ENCODE data around the gene IZUMO2.

The IZUMO2 gene

DNA sequence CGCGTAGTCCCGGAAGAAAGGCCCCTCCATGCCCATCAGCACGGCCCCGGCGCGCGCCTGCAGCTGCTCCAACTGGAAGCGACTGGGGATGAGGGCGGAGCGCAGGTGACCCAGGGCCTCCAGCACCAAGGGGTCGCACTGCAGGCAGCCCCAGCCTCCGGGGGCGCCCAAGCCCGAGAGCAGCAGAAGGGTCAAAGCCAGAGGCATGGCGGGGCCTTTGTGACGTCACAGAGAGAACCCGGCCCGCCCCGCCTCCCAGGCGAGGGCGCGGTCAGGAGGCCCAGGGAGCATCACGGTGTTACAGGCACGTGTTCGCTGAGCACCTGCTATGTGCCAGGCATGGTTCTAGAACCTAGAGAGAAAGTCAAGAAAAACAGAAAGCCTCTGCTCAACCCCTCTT, at the start of gene IZUMO2:
TSS of gene IZUMO2 (minus strand) at position 294 of the 400 bp plus-strand sequence. CDS start at position 207, 87 bp downstream.
- DNase-seq, result no peak

DNA sequence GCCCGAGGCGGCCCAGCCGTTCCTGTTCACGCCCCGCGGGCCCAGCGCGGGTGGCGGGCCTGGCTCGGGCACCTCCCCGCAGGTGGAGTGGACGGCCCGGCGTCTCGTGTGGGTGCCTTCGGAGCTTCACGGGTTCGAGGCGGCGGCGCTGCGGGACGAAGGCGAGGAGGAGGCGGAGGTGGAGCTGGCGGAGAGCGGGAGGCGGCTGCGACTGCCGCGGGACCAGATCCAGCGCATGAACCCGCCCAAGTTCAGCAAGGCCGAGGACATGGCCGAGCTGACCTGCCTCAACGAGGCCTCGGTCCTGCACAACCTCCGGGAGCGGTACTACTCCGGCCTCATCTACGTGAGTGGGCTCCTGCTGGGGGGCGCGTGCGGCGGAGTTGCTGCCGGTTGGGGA, 47.3 kb upstream of the IZUMO2 start:
- DNase-seq, result no peak

DNA sequence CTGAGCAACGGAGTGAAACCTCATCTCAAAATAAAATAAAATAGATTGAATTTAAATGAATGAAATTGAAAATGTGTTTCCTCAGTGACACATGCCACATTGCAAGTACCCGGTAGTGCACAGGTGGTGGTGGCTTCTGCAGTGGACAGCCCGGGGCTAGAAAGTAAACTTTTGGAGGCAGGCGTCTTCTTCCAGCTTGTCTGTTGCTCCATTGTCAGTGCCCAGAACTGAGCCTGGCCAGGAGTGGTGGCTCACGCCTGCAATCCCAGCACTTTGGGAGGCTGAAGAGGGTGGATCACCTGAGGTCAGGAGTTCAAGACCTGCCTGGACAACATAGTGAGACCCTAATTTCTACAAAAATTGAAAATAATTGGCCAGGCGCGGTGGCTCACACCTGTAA, 46.0 kb upstream of the IZUMO2 start:
- no peak for DNase-seq

DNA sequence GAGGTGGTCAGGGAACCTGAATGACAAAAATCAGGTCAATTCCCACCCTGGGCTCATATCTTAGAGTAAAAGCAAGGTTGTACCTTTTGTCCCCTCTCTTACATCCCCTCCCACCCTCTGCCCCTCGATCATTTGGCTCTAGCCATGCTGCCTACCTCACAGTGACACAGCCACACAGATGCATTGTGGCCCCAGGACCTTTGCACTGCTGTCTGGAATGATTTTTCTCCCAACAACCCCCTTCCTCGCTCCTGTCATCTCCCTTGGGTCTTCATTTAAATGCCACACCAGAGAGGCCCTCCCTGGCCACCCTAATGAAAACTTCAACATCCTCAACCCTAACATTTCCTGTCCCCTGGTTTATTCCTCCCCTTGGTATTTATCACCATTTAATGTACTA, 44.6 kb upstream of the IZUMO2 start:
- DNase-seq, result no peak

DNA sequence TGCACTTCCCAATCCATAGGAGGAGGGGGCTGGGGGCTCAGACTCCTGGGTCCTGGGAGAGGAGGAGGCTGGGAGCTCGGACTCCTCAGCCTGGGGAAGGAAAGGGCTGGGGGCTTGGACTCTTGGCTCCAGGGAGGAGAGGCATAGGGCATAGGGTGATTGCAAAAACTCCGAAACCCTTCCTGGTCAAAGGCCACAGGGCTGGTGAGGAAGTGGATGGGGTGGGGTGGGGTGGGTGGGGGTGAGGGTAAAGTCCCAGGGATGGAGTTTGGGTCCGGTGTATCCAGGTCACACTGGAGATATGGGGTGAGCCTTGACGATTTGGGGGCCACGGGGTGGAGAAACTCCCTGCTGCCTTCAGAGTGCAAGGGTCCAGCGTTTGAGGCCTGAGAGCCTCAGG, 43.1 kb upstream of the IZUMO2 start:
- DNase-seq, result no peak

DNA sequence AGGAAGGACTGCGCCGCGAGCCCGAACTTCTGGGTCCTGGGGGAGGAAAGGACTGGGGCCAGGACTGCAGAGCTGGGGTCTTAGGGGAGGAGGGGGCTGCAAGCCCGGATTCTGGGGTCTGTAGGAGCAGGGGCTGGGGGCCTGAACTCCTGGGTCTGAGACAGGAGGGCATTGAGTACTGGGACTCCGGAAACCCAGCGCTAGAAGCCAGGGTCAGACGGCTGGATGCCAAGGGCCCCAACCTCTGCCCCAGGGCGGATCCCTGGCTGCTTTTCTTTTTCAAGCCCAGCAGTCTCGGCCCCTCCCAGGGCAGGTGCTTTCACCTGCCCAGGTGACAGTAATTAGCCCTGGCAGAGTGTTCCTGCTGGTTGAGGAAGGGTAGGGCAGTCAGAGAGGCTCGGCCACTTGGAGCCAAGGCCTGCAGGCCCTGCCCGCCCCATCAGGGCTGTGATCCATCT, 42.6 kb upstream of the IZUMO2 start:
- DNase-seq, result no peak

DNA sequence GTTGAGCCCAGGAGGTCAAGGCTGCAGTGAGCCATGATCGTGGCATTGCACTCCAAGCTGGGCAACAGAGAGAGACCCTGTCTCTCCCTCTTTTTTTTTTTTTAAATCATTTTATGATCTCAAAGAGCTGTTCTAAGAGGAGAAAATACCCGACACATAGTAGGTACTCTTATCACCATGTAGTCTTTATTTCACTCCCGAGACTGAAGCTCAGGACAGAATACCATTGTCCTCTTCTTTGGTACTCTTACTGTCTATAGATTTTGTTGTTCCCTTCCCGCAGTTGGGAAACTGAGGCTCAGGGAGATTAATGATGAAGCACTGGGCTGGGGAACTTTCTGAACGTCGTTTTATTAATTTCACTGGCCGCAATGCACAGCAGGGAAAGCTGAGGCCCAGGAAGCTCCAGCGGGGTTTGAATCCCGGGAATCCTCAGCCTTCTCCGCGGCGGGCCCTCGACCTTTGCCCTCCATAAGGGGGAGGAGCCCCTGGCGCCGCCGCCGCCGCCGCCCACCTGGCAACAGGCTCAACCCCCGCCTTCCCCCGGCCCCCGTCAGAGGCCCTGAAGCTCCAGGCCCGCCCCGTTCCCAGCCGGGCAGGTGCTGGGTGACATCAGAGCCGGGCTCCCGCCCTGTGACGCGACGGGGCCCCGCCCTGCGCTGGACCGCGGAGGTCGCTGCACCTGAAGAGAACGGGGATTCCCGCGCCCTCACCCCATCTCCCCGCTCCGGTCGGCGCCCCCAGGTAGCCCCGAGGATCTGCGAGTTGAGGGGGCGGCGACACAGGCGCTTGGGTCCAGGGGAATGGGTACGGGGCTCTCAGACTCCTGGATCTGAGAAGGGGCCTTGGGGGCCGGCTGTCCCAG, 42.0 kb upstream of the IZUMO2 start:
- DNase-seq, result no peak

DNA sequence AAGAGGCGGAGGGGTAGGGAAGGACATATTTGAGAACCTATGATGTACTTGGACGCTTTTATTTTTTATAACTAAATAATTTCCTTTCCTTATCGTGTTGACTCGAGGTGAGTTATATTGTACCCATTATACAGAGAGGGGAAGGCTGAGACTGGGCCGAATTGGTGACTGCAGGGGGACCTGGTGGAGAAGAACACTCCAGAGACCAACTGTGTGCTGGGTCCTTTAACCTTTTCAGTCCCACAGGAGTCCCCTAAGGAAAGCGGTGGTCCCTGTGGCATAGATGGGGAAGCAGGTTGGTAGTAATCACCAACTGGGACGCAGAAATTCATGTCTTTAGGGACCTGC, 41.0 kb upstream of the IZUMO2 start:
- no peak for DNase-seq

DNA sequence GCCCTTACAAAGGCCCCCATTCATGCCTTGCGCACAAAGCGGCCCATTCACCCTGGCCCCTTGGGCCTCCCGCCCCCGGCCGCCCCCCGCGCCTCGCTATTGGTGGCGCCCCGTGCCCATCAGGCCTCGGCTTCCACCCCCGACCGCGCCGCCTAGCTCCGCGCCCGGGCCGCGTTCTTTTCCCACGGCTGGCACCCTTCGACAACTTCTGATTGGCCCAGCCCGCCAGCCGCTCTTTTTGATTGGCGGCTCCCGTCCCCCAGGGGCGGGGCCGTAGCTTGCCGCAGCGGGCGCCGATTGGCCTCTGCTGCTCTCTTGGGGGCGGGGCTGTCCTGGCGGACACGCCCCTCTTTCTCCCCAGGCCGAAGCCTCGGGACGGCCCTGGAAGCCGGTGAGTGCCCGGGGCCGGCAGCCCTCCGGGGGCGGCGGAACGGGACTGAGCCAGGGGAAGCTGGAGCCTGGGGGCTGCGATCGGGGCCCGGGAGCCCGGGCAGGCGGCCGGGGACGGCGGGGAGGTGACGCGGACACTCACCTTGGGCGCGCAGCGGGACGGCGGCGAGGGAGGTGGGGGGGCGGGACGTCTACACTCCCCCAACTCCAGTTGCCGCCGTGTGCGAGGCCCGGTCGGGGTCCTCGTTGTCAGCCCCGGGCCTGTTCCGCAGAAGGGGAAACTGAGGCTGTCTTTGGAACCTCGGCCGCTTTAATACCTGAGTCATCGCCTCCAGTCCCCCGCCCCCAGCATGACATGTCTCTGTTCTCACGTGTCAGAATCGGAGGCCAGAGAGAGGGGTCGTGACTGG, 40.4 kb upstream of the IZUMO2 start, which contains the start of gene MYH14:
TSS of gene MYH14 (plus strand) at position 342 of the 800 bp plus-strand sequence. CDS start 6,744 bp downstream, outside the sequence.
- peak; percentile 64 for DNase-seq

DNA sequence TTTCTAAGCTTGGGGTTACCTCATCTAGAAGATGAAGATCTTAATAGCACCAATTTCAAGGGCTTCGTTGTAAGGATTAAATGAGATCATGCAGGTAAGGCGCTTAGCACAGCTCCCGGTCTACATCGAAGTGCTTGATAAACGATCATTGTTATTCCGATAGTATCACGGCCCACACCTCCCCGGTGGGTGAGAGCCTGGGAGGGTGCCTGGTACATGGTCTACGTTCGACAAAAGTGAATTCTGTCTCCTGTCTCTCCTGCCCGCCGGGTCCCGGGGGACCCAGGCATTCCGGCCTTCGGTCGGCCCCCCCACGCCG, 39.8 kb upstream of the IZUMO2 start:
- no peak for DNase-seq

DNA sequence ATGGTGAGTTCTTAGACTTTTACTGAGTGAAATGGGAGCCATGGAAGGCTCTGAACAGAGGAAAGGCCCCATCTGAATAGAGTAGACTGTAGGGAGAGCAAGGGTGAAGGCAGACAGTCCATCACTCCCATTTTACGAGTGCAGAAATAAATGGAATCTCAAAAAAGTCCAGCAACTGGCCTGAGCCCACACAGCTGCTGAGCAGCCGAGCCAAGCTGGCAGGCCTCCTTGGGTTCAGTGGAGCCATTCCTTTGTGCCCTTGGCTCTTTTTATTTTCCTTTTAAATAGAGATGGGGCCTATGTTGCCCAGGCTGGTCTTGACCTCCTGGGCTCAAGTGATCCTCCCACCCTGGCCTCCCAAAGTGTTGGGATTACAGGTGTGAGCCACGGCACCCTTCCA, 39.3 kb upstream of the IZUMO2 start:
- DNase-seq, result no peak

DNA sequence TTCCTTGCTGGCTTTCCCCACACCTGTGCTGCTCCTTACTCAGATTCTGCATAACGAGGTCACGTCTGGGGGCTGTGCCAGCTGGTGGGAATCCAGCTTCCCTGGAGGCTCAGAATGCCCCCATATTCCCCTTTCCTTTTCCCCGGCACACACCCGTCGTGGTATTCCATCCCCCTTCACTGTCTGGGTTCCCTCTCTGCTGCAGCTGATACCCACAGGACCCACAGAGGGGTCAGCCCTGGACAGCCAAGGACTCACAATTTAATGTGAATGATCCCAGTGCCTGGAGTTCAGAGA, 36.1 kb upstream of the IZUMO2 start:
- DNase-seq, result no peak

DNA sequence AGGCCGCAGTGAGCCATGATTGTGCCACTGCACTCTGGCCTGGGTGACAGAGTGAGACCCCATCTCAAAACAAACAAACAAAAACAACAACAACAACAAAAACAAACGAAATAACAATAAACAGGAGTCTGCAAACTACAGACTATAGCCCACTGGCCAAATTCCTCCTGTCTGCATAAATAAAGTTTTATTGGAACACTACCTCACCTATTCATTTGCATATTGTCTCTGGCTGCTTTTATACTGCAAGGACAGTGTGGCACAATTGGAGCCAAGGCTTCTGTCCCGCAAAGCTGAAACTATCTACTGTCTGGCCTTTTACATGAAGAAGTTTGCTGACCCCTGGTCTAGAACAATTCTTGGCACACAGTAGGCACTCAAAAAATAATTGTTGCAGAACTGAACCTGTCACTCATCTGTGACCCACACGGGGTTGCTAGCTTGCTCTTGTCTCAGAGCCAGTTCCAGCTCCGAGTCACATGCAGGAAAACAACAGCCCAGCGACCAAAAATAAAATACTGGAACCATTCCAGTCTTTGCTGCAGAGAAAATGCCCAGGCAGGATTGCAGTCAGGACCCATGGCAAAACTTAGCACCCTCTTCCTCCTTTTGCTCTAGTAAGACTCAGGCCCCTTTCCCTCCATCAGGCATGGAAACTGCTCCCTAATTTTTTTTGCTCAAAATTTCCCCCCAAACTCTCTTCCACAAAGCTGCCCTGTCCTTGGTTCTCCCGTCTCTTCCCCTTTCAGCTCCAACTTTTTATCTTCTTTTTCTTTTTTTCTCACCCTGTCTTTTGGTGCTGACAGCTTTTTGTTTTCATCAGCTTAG, 35.6 kb upstream of the IZUMO2 start:
- no peak for DNase-seq

DNA sequence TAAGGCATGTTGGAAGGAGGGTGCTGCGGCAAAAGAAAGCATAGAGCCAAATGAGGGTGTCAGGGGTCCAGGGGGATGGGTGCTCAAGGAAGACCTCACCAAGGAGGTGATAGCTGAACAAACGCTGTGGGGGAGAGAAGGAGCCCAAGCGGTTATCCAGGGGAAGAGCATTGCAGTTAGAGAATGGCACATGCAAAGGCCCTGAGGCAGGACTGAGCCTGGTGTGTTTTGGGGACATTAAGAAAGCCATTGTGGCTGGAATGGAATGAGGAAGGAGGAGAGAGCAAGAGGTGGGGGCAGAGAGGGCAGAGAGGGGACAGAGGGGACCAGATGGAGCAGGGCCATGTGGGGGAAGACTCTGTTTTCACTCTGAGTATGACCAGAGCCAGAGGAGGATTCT, 34.3 kb upstream of the IZUMO2 start:
- no peak for DNase-seq

DNA sequence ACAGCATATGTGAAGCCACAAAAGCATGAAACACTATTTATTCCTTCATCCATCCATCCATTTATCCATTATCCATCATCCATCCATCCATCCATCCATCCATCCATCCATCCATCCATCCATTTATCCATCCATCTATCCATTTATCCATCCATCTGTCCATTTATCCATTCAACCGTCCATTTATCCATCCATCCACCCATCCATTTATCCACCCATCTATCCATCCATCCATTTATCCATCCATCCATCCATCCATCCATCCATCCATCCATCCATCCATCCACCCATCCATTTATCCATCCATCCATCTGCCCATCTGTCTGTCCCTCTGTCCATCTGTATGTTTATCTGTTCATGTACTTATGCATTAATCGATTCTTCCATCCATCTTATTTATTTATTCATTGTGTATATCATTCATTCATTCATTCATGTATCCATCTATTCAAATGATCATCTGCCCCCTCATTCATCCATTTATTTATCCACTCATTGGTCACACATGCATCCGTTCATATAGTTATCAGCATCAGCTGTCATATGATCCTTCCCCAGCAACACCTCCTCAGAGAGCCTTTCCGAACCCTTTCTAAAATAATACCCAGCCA, 33.3 kb upstream of the IZUMO2 start:
- DNase-seq, result no peak

DNA sequence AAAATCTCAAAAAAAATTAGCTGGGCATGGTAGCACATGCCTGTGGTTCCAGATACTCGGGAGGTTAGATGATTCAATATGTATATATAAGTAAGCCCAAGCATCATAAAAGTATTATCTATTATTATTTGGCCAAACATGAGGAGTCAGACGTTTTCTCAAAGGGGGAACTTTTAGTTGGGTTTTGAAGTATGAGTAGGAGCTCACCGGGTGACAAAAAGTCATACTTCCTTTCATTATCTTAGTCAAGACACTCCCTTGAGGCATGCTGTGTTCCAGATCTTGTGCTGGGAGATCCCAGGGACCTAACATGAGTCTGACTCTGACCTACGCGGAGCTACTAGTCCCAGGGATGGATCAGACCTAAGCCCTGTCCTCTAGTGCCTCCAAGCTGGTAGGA, 32.1 kb upstream of the IZUMO2 start:
- DNase-seq, result no peak

DNA sequence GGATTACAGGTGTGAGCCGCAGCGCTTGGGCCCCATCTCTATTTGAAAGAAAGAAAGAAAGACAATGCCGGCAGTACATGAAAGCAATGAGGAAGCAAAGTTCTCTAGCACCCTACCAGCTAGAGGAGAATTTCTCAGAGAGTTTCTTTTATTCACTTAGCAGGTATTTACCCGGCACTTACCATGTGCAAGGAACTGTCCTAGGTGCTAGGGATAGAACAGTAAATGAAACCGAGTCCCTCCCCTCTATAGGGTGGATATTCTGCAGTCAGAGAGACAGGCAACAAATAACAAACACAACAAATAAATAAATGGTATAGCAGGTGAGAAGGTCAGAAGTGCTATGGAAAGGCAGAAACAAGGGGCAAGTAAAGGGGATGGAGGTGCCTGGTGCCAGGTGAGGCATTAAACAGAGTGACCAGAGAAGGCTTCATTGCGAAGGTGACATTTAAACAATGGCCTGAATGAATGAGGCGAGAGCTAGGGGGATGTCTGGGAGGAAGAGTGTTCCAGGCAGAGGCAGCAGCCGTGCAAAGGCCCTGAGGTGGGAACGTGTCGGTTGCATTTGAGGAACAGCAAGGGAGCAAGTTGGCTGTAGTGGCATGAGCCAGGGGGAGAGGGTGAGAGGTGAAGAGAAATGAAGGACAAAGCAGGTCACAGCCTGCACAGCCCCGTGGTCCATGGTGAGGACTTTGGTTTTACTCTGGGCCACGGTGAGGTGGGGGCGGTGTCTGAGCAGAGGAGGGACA, 29.6 kb upstream of the IZUMO2 start:
- no peak for DNase-seq

DNA sequence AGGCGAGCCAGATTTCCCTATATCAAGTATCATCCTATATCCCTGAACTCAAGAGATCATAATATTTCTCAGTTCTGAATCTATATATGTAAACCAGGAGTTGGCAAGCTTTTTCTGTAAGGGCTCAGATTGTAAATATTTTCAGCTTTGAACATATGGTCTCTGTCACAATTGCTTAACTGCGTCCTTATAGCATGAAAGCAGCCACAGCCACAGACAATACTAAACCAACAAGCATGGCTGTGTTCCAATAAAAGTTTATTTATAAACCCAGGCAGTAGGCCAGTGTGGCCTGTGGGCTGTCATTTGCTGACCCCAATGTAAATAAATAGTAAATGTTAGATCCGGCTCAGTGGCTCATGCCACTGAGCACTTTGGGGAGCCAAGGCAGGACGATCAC, 28.1 kb upstream of the IZUMO2 start:
- DNase-seq, result no peak

DNA sequence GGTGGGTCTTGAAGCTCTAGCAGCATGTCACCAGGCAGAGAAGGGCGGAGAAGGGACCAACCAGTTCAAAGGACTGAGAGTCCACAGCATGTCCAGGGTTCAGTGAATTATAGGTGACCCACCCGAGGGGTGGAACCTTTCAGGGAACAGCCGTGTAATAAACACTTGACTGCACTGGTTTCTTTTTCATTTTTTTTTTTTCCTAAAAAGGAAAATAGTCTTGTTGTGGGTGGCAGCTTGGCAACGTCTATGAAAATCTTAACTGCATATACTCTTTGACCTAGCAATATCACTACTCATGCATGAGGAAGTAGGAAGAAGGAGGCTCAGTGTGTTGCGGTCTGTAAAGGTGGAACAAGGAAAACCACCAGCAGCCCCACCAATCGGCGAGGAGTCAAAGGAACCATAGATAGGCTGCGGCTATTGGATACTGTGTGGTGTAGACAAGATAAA, 27.4 kb upstream of the IZUMO2 start:
- DNase-seq, result no peak

DNA sequence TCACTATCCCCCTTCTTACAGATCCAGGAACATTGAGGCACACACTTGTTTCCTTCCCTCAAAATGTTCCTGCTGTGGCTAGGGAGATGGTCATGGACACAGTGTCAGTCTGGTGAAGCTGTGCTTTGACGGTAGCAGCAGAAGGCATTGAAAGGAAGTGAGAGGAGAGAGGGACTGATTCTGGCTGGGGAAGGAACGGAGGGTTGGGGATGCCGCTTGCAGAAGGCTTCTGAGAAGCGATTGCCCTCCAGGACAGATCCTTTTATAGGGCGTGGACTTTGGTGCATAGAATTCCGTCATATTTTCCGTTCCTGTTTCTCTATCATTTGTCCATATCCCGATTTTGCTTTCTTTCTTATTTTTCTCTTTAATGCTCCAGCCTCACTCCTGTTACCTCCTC, 26.2 kb upstream of the IZUMO2 start:
- no peak for DNase-seq

DNA sequence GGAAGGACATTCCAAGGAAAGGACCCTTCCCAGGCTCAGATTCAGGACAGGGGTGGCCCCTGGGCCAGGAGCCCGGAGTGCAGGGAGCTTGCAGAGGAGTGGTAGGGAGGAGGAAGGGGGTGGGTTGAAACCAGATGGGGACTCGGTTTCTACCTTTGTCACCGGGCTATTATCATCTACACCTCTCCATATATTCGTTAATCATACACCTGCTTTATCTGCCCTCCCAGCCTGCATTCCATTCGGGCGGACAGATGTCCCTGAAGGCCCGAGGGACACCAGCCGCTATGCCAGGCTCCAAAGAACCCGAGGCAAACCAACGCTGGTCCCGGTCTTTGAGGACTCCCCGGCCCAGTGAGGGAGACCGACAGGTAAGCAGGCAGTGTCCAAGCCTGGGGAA, 24.9 kb upstream of the IZUMO2 start:
- DNase-seq, result no peak

DNA sequence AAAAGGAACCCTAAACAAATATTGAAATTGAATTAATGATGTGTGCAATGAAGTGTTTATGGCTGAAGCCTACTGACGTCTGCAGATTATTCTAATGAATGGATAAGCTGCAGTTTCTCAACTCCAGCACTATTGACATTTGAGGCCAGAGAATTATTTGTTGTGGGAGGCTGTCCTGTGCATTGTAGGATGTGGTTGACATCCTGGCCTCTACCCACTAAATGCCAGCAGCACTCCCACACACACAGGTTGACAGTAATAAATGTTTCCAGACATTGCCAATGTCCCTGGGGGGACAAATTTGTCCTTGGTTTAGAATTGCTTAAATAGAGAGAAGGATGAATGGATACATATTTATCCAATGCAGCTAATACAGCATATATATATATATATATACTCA, 21.1 kb upstream of the IZUMO2 start:
- DNase-seq, result no peak

Data from cortex of kidney (tissue), 1 donor.